ENCODE measurements around the gene GRK2. TPM values are rescaled to one million over a fixed set of nuclear protein-coding genes. Genes with fewer than 3 reads are reported as not detected.

The GRK2 gene
- polyA plus RNA-seq, 1 donor (not counting 4 experiments of a cell fraction or from before 2014, with no cell fraction given) = 21.1 TPM

DNA sequence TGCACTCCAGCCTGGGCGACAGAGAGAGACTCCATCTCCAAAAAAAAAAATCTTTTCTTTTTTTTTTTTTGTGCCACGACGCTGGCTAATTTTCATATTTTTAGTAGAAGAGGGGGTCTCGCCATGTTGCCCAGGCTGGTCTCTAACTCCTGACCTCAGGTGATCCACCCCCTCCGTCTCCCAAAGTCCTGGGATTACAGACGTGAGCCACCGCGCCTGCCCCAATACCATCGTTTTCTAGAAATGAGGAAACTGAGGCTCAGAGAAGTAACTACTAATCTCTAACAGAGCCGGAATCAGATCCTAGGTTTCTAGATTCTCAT is 50.6 kb downstream of the GRK2 start:
- no peak for DNase-seq (ENCODE audit: low read depth, low spot score)
- Histone ChIP-seq H3K4me1 (ENCODE audit: control insufficient read depth, extremely low read depth, insufficient read depth, low read length) (peaks cover 42% of the 10 kb centered on the region), H3K79me2 (ENCODE audit: control insufficient read depth, insufficient read depth, low read length) (peaks cover 5% of the 10 kb centered on the region), H3K4me2 (ENCODE audit: control insufficient read depth, extremely low read depth, insufficient read depth, low read depth, low read length) (peak overlapping the region; percentile 100), H4K20me1 (ENCODE audit: control insufficient read depth, extremely low read depth, insufficient read depth, low read length) (no peaks in the 10 kb centered on the region), H3K9ac (ENCODE audit: control insufficient read depth, extremely low read depth, insufficient read depth, low read length) (peak overlapping the region; percentile 80), H2AFZ (ENCODE audit: control insufficient read depth, low read length) (peak overlapping the region; percentile 78), H3K4me3 (ENCODE audit: control insufficient read depth in 2 of 3, extremely low read depth in 1 of 3, insufficient read depth in 2 of 3, low read depth in 1 of 3, low read length in 3 of 3) (peak overlapping the region; percentile 81 to 94 (median 82)), H3K9me3 (ENCODE audit: control insufficient read depth, low read depth, low read length) (no peaks in the 10 kb centered on the region), H3K27me3 (ENCODE audit: control insufficient read depth, extremely low read depth, insufficient read depth, low read length) (no peaks in the 10 kb centered on the region), H3K9me1 (ENCODE audit: control insufficient read depth, extremely low read depth, insufficient read depth, low read length) (no peaks in the 10 kb centered on the region), H3K36me3 (ENCODE audit: control insufficient read depth in 2 of 2, extremely low read depth in 1 of 2, insufficient read depth in 2 of 2, low read length in 2 of 2) (peaks cover 0 to 3% of the 10 kb centered on the region in 2 experiments), H3K27ac (ENCODE audit: control insufficient read depth, insufficient read depth, low read length) (peak overlapping the region; percentile 58)
- FAIRE-seq = no peak
- dilution Hi-C loops (cut with MboI; ENCODE audit: extremely low pct_ligation_motif_present, low sequenced_read_pairs) = no loop called here
- TF ChIP-seq, protein P1, sequence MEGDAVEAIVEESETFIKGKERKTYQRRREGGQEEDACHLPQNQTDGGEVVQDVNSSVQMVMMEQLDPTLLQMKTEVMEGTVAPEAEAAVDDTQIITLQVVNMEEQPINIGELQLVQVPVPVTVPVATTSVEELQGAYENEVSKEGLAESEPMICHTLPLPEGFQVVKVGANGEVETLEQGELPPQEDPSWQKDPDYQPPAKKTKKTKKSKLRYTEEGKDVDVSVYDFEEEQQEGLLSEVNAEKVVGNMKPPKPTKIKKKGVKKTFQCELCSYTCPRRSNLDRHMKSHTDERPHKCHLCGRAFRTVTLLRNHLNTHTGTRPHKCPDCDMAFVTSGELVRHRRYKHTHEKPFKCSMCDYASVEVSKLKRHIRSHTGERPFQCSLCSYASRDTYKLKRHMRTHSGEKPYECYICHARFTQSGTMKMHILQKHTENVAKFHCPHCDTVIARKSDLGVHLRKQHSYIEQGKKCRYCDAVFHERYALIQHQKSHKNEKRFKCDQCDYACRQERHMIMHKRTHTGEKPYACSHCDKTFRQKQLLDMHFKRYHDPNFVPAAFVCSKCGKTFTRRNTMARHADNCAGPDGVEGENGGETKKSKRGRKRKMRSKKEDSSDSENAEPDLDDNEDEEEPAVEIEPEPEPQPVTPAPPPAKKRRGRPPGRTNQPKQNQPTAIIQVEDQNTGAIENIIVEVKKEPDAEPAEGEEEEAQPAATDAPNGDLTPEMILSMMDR (optimal IDR thresholded peaks at IDR 0.05 in 1 of 3, IDR thresholded peaks at IDR 0.05 in 1 of 3, conservative IDR thresholded peaks at IDR 0.05 in 1 of 3; ENCODE audit: extremely low read depth in 1 of 3, insufficient read depth in 2 of 3, low read length in 3 of 3) = no peak
- TF ChIP-seq EZH2 (IDR thresholded peaks at IDR 0.05; ENCODE audit: low read length) = no peak

- Histone ChIP-seq H3K9me3 (ENCODE audit: control insufficient read depth, low read depth, low read length) (no peaks in the 10 kb centered on the region), H4K20me1 (ENCODE audit: control insufficient read depth, extremely low read depth, insufficient read depth, low read length) (no peaks in the 10 kb centered on the region), H3K4me1 (ENCODE audit: control insufficient read depth, extremely low read depth, insufficient read depth, low read length) (peaks cover 37% of the 10 kb centered on the region), H3K79me2 (ENCODE audit: control insufficient read depth, insufficient read depth, low read length) (peaks cover 5% of the 10 kb centered on the region), H3K4me3 (ENCODE audit: control insufficient read depth in 2 of 3, extremely low read depth in 1 of 3, insufficient read depth in 2 of 3, low read depth in 1 of 3, low read length in 3 of 3) (peak overlapping the region; percentile 81 to 94 (median 82)), H3K9ac (ENCODE audit: control insufficient read depth, extremely low read depth, insufficient read depth, low read length) (peak overlapping the region; percentile 80), H3K4me2 (ENCODE audit: control insufficient read depth, extremely low read depth, insufficient read depth, low read depth, low read length) (peak overlapping the region; percentile 100), H3K27me3 (ENCODE audit: control insufficient read depth, extremely low read depth, insufficient read depth, low read length) (no peaks in the 10 kb centered on the region), H2AFZ (ENCODE audit: control insufficient read depth, low read length) (peak overlapping the region; percentile 94), H3K36me3 (ENCODE audit: control insufficient read depth in 2 of 2, extremely low read depth in 1 of 2, insufficient read depth in 2 of 2, low read length in 2 of 2) (peaks cover 0 to 3% of the 10 kb centered on the region in 2 experiments), H3K27ac (ENCODE audit: control insufficient read depth, insufficient read depth, low read length) (peak overlapping the region; percentile 58), H3K9me1 (ENCODE audit: control insufficient read depth, extremely low read depth, insufficient read depth, low read length) (no peaks in the 10 kb centered on the region)
- dilution Hi-C loops (cut with MboI; ENCODE audit: extremely low pct_ligation_motif_present, low sequenced_read_pairs) = no loop called here
- FAIRE-seq = no peak
- peak; percentile 77 for DNase-seq (ENCODE audit: low read depth, low spot score)
- TF ChIP-seq EZH2 (IDR thresholded peaks at IDR 0.05; ENCODE audit: low read length) = no peak
- TF ChIP-seq, protein P1 (optimal IDR thresholded peaks at IDR 0.05 in 1 of 3, IDR thresholded peaks at IDR 0.05 in 1 of 3, conservative IDR thresholded peaks at IDR 0.05 in 1 of 3; ENCODE audit: extremely low read depth in 1 of 3, insufficient read depth in 2 of 3, low read length in 3 of 3) = peak; percentile 86 to 95 (median 93)
Observed at GRCh38 chr11:67317205-67317887, 51.1 kb downstream of the GRK2 start.

All from keratinocyte (primary cell).